Thoracic aorta (tissue), 2 donors: ENCODE results near the gene CALN1. TPM values are rescaled to one million over a fixed set of nuclear protein-coding genes. Genes with fewer than 3 reads are reported as not detected.

Experiments used
- ATAC-seq: fragments of 150-250 bp; one replicate; pipeline ENCODE4 v1.8.0; 2017; ENCODE audit warnings: low read depth; ENCODE audit not compliant: insufficient number of reproducible peaks, low FRiP score
- DNase-seq: peaks from one replicate; pipeline ENCODE4 v3.0.0-alpha.2; 2020; ENCODE audit warnings: low spot score
- H3K27ac ChIP-seq, 2 donors: fragments of 200-600 bp; sonication (generic); 1 replicate in 1 of 2; 2 replicates in 1 of 2; pipeline ENCODE4 v1.5.1; 2016; ENCODE audit warnings: mild to moderate bottlenecking in 2 of 2, moderate library complexity in 2 of 2
- H3K27me3 ChIP-seq: fragments of 200-600 bp; sonication (generic); replicated peaks from 2 replicates; pipeline ENCODE4 v1.6.0; 2016; ENCODE audit warnings: mild to moderate bottlenecking; ENCODE audit not compliant: insufficient read depth
- H3K36me3 ChIP-seq: fragments of 200-600 bp; sonication (generic); one replicate; pipeline ENCODE4 v1.5.1; 2016
- H3K4me1 ChIP-seq, 2 donors: fragments of 200-600 bp; sonication (generic); 1 replicate in 1 of 2; 2 replicates in 1 of 2; pipeline versions ENCODE4 v1.5.1 to v1.6.0; 2016; ENCODE audit warnings: low read depth in 2 of 2, mild to moderate bottlenecking in 1 of 2; ENCODE audit not compliant: control insufficient read depth in 1 of 2
- H3K4me3 ChIP-seq: fragments of 200-600 bp; sonication (generic); 2 replicates; pipeline ENCODE4 v1.5.1; 2016; ENCODE audit warnings: mild to moderate bottlenecking
- H3K9me3 ChIP-seq: fragments of 200-600 bp; sonication (generic); 2 replicates; pipeline ENCODE4 v1.5.1; 2016
- CTCF ChIP-seq: fragments of 200-600 bp; sonication (generic); IDR thresholded peaks from one replicate; pipeline ENCODE4 v1.5.1; 2019; ENCODE audit warnings: antibody characterized with exemption
- total RNA-seq, 2 donors: library from RNA; depleted of rRNA; stranded (reverse); fragments of >200 nt; gene quantifications; one replicate each; pipeline versions ENCODE4 v1.1.0 to v1.2.3, GENCODE V29; 2016

The CALN1 gene
- total RNA-seq, 2 donors from 2014 or later = not detected

GRCh38 chr7:71865172-71865571 is 547.0 kb downstream of the CALN1 start:
- H3K27me3 ChIP-seq = no peaks in the 10 kb centered on the region
- TF ChIP-seq CTCF = no peak
- no peak overlapping the region for H3K4me3 ChIP-seq
- H3K4me1 ChIP-seq = no peaks in the 10 kb centered on the region
- H3K9me3 ChIP-seq = no peaks in the 10 kb centered on the region
- no peaks in the 10 kb centered on the region for H3K36me3 ChIP-seq
- DNase-seq (no peak), ATAC-seq (no peak)
- no peak overlapping the region for H3K27ac ChIP-seq

- H3K4me1 ChIP-seq = no peaks in the 10 kb centered on the region
- no peak for ATAC-seq
- H3K27ac ChIP-seq = no peak overlapping the region
- no peaks in the 10 kb centered on the region for H3K36me3 ChIP-seq
- no peaks in the 10 kb centered on the region for H3K9me3 ChIP-seq
- H3K4me3 ChIP-seq = no peak overlapping the region
- no peak for DNase-seq
- no peaks in the 10 kb centered on the region for H3K27me3 ChIP-seq
- no peak for TF ChIP-seq CTCF
Observed at GRCh38 chr7:71864130-71864529, 548.0 kb downstream of the CALN1 start.

- ATAC-seq (no peak), DNase-seq (no peak)
- no peaks in the 10 kb centered on the region for H3K27me3 ChIP-seq
- no peak overlapping the region for H3K27ac ChIP-seq
- H3K4me1 ChIP-seq = no peaks in the 10 kb centered on the region
- no peaks in the 10 kb centered on the region for H3K9me3 ChIP-seq
- H3K4me3 ChIP-seq = no peak overlapping the region
- no peak for TF ChIP-seq CTCF
- no peaks in the 10 kb centered on the region for H3K36me3 ChIP-seq
Observed at GRCh38 chr7:71860572-71860971, 551.6 kb downstream of the CALN1 start.

GRCh38 chr7:71857338-71857737 is 554.8 kb downstream of the CALN1 start:
- DNase-seq (no peak), ATAC-seq (no peak)
- no peak overlapping the region for H3K4me3 ChIP-seq
- H3K9me3 ChIP-seq = no peaks in the 10 kb centered on the region
- H3K4me1 ChIP-seq = no peaks in the 10 kb centered on the region
- no peaks in the 10 kb centered on the region for H3K27me3 ChIP-seq
- no peaks in the 10 kb centered on the region for H3K36me3 ChIP-seq
- no peak overlapping the region for H3K27ac ChIP-seq
- no peak for TF ChIP-seq CTCF

- no peaks in the 10 kb centered on the region for H3K36me3 ChIP-seq
- no peaks in the 10 kb centered on the region for H3K4me1 ChIP-seq
- no peaks in the 10 kb centered on the region for H3K27me3 ChIP-seq
- DNase-seq (no peak), ATAC-seq (no peak)
- H3K4me3 ChIP-seq = no peak overlapping the region
- H3K9me3 ChIP-seq = no peaks in the 10 kb centered on the region
- H3K27ac ChIP-seq = no peak overlapping the region
- TF ChIP-seq CTCF = no peak
Observed at GRCh38 chr7:71854546-71855397, 557.4 kb downstream of the CALN1 start.
